H1 (cell line): Measurements from ENCODE around the gene RAD51D. TPM values are rescaled to one million over a fixed set of nuclear protein-coding genes. Genes with fewer than 3 reads are reported as not detected.

Experiments
- CTCF ChIA-PET: fragments of 300-600 bp; sonication (Branson Sonifier 250); formaldehyde crosslinking; loops from one replicate; lab custom pipeline; 2021; ENCODE audit not compliant: partially characterized antibody; lab: Charles Lee
- POLR2A ChIA-PET: fragments of 300-600 bp; sonication (Branson Sonifier 250); formaldehyde crosslinking; loops from one replicate; lab custom pipeline; 2021; ENCODE audit warnings: inconsistent platforms; ENCODE audit not compliant: partially characterized antibody; lab: Charles Lee
- DNase-seq, 2 experiments: peaks; one replicate each; pipeline versions ENCODE4 v3.0.0 to v3.0.0-alpha.2; 2010 to 2022; ENCODE audit warnings: low spot score in 2 of 2, low read depth in 1 of 2, mixed read lengths in 1 of 2
- FAIRE-seq: peaks from 2 replicates; lab custom pipeline; 2011; peaks lifted over from hg19 to GRCh38; lab: Jason Lieb, UNC
- H2AFZ ChIP-seq: 2 replicates; pipeline ENCODE4 v1.8.1; 2012; ENCODE audit warnings: low read length, inconsistent platforms
- H2AK5ac ChIP-seq: 2 replicates; pipeline ENCODE4 v1.6.1; 2013; ENCODE audit warnings: low read depth, low read length
- H2BK120ac ChIP-seq: replicated peaks from 2 replicates; pipeline ENCODE3; 2013; ENCODE audit warnings: low read depth, low read length, inconsistent platforms
- H2BK12ac ChIP-seq: 2 replicates; pipeline ENCODE4 v1.6.1; 2013; ENCODE audit warnings: low read depth, low read length
- H2BK15ac ChIP-seq: 2 replicates; pipeline ENCODE4 v1.6.1; 2013; ENCODE audit warnings: low read length
- H2BK20ac ChIP-seq: 2 replicates; pipeline ENCODE4 v1.6.1; 2013; ENCODE audit warnings: low read length
- H2BK5ac ChIP-seq: 2 replicates; pipeline ENCODE4 v1.6.1; 2013; ENCODE audit warnings: low read depth, low read length
- H3K14ac ChIP-seq: 2 replicates; pipeline ENCODE4 v1.6.1; 2013; ENCODE audit warnings: inconsistent platforms; ENCODE audit not compliant: insufficient read length
- H3K18ac ChIP-seq: 2 replicates; pipeline ENCODE4 v1.6.1; 2013; ENCODE audit warnings: low read length; ENCODE audit errors: extremely low read depth
- H3K23ac ChIP-seq: 2 replicates; pipeline ENCODE4 v1.6.1; 2013; ENCODE audit warnings: inconsistent platforms; ENCODE audit not compliant: insufficient read length
- H3K23me2 ChIP-seq: 2 replicates; pipeline ENCODE4 v1.6.1; 2013; ENCODE audit warnings: low read depth, low read length
- H3K27ac ChIP-seq: 2 replicates; pipeline ENCODE4 v1.6.1; 2011; ENCODE audit warnings: low read depth, low read length, inconsistent platforms
- H3K27me3 ChIP-seq, 4 experiments: replicated peaks in 1 of 4; 1 replicate in 1 of 4; 2 replicates in 3 of 4; pipeline versions ENCODE4 v1.6.1 to v1.8.1; 2011 to 2013; ENCODE audit warnings: low read length in 3 of 4, mild to moderate bottlenecking in 3 of 4, inconsistent platforms in 2 of 4, mixed read lengths in 2 of 4, moderate library complexity in 1 of 4; ENCODE audit not compliant: control insufficient read depth in 3 of 4, insufficient read depth in 3 of 4; ENCODE audit errors: extremely low read depth in 1 of 4
- H3K36me3 ChIP-seq, 4 experiments: 2 replicates each; pipeline versions ENCODE4 v1.6.1 to v1.8.1; 2011 to 2013; ENCODE audit warnings: mild to moderate bottlenecking in 4 of 4, low read length in 3 of 4, moderate library complexity in 2 of 4, control low read depth in 1 of 4, inconsistent platforms in 1 of 4; ENCODE audit not compliant: insufficient read depth in 4 of 4, control insufficient read depth in 2 of 4
- H3K4ac ChIP-seq: replicated peaks from 2 replicates; pipeline ENCODE3; 2013; ENCODE audit warnings: low read length, low read depth, mixed read lengths, inconsistent platforms; ENCODE audit not compliant: insufficient read length
- H3K4me1 ChIP-seq, 4 experiments: replicated peaks in 1 of 4; 1 replicate in 1 of 4; 2 replicates in 3 of 4; pipeline versions ENCODE4 v1.6.1 to v1.8.1; 2011 to 2013; ENCODE audit warnings: low read length in 3 of 4, inconsistent platforms in 2 of 4, mixed read lengths in 1 of 4; ENCODE audit not compliant: insufficient read depth in 4 of 4, control insufficient read depth in 3 of 4
- H3K4me2 ChIP-seq, 2 experiments: 2 replicates each; pipeline versions ENCODE4 v1.6.1 to v1.8.1; 2011 to 2013; ENCODE audit warnings: low read depth in 2 of 2, low read length in 2 of 2, control low read depth in 1 of 2, inconsistent platforms in 1 of 2, mild to moderate bottlenecking in 1 of 2; ENCODE audit not compliant: insufficient read depth in 1 of 2
- H3K4me3 ChIP-seq, 4 experiments: fragments of 200-600, 300-600 bp in 1 of 4; sonication (generic), shearing (Covaris generic), sonication (Bioruptor Twin) in 1 of 4; 2 replicates each; pipeline versions ENCODE4 v1.5.1 to v1.8.1; 2011 to 2016; ENCODE audit warnings: low read length in 4 of 4, low read depth in 3 of 4, control low read depth in 2 of 4, inconsistent platforms in 2 of 4, mild to moderate bottlenecking in 2 of 4, mixed read lengths in 1 of 4, moderate library complexity in 1 of 4; ENCODE audit not compliant: insufficient read depth in 2 of 4; ENCODE audit errors: extremely low read depth in 1 of 4
- H3K56ac ChIP-seq: replicated peaks from 2 replicates; pipeline ENCODE3; 2013; ENCODE audit warnings: low read depth, mild to moderate bottlenecking, mixed read lengths, low read length, inconsistent platforms; ENCODE audit not compliant: insufficient read length
- H3K79me1 ChIP-seq: 2 replicates; pipeline ENCODE4 v1.6.1; 2013; ENCODE audit warnings: low read depth, low read length, control low read depth
- H3K79me2 ChIP-seq, 2 experiments: 2 replicates each; pipeline versions ENCODE4 v1.6.1 to v1.8.1; 2012 to 2013; ENCODE audit warnings: low read length in 2 of 2, mild to moderate bottlenecking in 2 of 2, inconsistent platforms in 1 of 2; ENCODE audit not compliant: insufficient read depth in 2 of 2, control insufficient read depth in 1 of 2
- H3K9ac ChIP-seq, 4 experiments: replicated peaks in 1 of 4; 1 replicate in 1 of 4; 2 replicates in 3 of 4; pipeline versions ENCODE4 v1.6.1 to v1.8.1; 2011 to 2013; ENCODE audit warnings: low read depth in 3 of 4, low read length in 3 of 4, control low read depth in 2 of 4, mild to moderate bottlenecking in 2 of 4, moderate library complexity in 2 of 4, inconsistent platforms in 1 of 4; ENCODE audit errors: extremely low read depth in 1 of 4
- H3K9me3 ChIP-seq, 2 experiments: 2 replicates each; pipeline versions ENCODE4 v1.6.1 to v1.8.1; 2012 to 2013; ENCODE audit warnings: mild to moderate bottlenecking in 2 of 2, moderate library complexity in 2 of 2, control low read depth in 1 of 2, inconsistent platforms in 1 of 2, low read depth in 1 of 2, low read length in 1 of 2, mixed read lengths in 1 of 2; ENCODE audit not compliant: insufficient read depth in 2 of 2
- H4K20me1 ChIP-seq, 2 experiments: replicated peaks in 1 of 2; 2 replicates each; pipeline versions ENCODE3 to v1.8.1; 2011 to 2013; ENCODE audit warnings: inconsistent platforms in 2 of 2, low read length in 2 of 2, mild to moderate bottlenecking in 1 of 2; ENCODE audit not compliant: insufficient read depth in 2 of 2, control insufficient read depth in 1 of 2
- H4K5ac ChIP-seq: 2 replicates; pipeline ENCODE4 v1.6.1; 2013; ENCODE audit warnings: low read length, low read depth, mixed read lengths, inconsistent platforms; ENCODE audit not compliant: insufficient read length
- H4K8ac ChIP-seq: 2 replicates; pipeline ENCODE4 v1.8.0; 2013; ENCODE audit warnings: mild to moderate bottlenecking, moderate library complexity, low read length, inconsistent platforms; ENCODE audit not compliant: insufficient read depth; ENCODE audit errors: extremely low read depth
- H4K91ac ChIP-seq: replicated peaks from 2 replicates; pipeline ENCODE3; 2013; ENCODE audit warnings: low read length, mixed read lengths, inconsistent platforms; ENCODE audit not compliant: insufficient read length
- CTCF ChIP-seq, 3 experiments: IDR thresholded peaks; 1 replicate in 2 of 3; 2 replicates in 1 of 3; pipeline versions ENCODE4 v1.5.1 to v1.6.1; 2011; ENCODE audit warnings: low read length in 3 of 3, mild to moderate bottlenecking in 3 of 3, inconsistent platforms in 2 of 3, low read depth in 1 of 3, moderate library complexity in 1 of 3; ENCODE audit not compliant: insufficient read depth in 1 of 3; ENCODE audit errors: control extremely low read depth in 1 of 3
- WGBS, 2 experiments: shearing (Covaris generic) in 1 of 2; methylation state at CpG; one replicate each; pipeline versions ENCODE4 v1.1.6 to v1.1.7; 2013 to 2015; ENCODE audit warnings: low lambda C conversion rate in 2 of 2, mixed read lengths in 2 of 2, inconsistent platforms in 1 of 2, low coverage in 1 of 2, missing lambda C conversion rate in 1 of 2; ENCODE audit not compliant: insufficient replicate concordance in 2 of 2, insufficient coverage in 1 of 2, insufficient read length in 1 of 2; ENCODE audit errors: extremely low coverage in 1 of 2, missing lambda C conversion rate in 1 of 2; 5-methylcytosine and 5-hydroxymethylcytosine counted together
- polyA plus RNA-seq, 7 experiments: library from polyadenylated mRNA; depleted of rRNA in 3 of 7; stranded (reverse) in 5 of 7; unstranded in 2 of 7; fragments of >200 nt in 5 of 7; fragments of 200-250 nt in 2 of 7; gene quantifications; 1 replicate in 5 of 7; 2 replicates in 1 of 7; 4 replicates in 1 of 7; pipeline versions ENCODE4 v1.2.1 to v1.2.3, GENCODE V29; 2011 to 2013; ENCODE audit warnings: missing spikeins in 2 of 7, mixed read lengths in 2 of 7
- total RNA-seq: library from RNA; stranded (reverse); fragmentation: NEBNext Ultra II Directional; extraction: Animal tissue kit (Norgen Biotek cat#: 25700); gene quantifications from 2 replicates; pipeline ENCODE4 v1.2.1, GENCODE V29; 2021

The RAD51D gene
- total and polyA plus RNA-seq, 2 of the 8 experiments (the other 6 are each of a cell fraction or from before 2014, with no cell fraction given) = 10.2 to 12.9 TPM

GRCh38 chr17:35069311-35069710, 50.3 kb downstream of the RAD51D start:
- no peak for FAIRE-seq
- Histone ChIP-seq H3K14ac (no peak overlapping the region), H4K8ac (no peak overlapping the region), H3K27me3 (no peaks in the 10 kb centered on the region), H2BK15ac (no peak overlapping the region), H3K79me1 (no peaks in the 10 kb centered on the region), H3K9ac (no peak overlapping the region), H3K36me3 (no peaks in the 10 kb centered on the region), H2BK5ac (no peak overlapping the region), H2BK120ac (no peak overlapping the region), H3K4me3 (no peak overlapping the region), H2AFZ (no peak overlapping the region), H2AK5ac (no peak overlapping the region), H2BK12ac (no peak overlapping the region), H3K18ac (no peak overlapping the region), H3K56ac (no peak overlapping the region), H3K4me1 (peaks cover 0 to 7% (median 4%) of the 10 kb centered on the region in 4 experiments; a peak in 4 of 7 replicates), H4K91ac (no peak overlapping the region), H3K4ac (no peak overlapping the region), H3K4me2 (no peak overlapping the region), H4K5ac (no peak overlapping the region), H3K23me2 (no peaks in the 10 kb centered on the region), H3K9me3 (no peaks in the 10 kb centered on the region), H3K79me2 (no peaks in the 10 kb centered on the region; a peak in 1 of 4 replicates), H4K20me1 (no peaks in the 10 kb centered on the region), H3K23ac (no peak overlapping the region), H2BK20ac (no peak overlapping the region), H3K27ac (no peak overlapping the region)
- WGBS, 2 experiments = 73% methylated on average over 2 of the region's 2 CpGs; no CpG with 5 or more reads in 1 of the 2 experiments
- CTCF ChIA-PET = interaction anchor here (1.3 kb wide), 1 partner anchor 51 kb away, joined by 3 read pairs; no protein-coding TSS in a partner anchor
- DNase-seq = no peak
- POLR2A ChIA-PET = interaction anchor here (1.0 to 1.7 kb wide), 2 partner anchors 16 to 57 kb away, joined by 3 to 4 read pairs; no protein-coding TSS in a partner anchor
- TF ChIP-seq CTCF (IDR thresholded peaks at IDR 0.05; ENCODE audit: control extremely low read depth in 1 of 3, insufficient read depth in 1 of 3, low read depth in 1 of 3, low read length in 3 of 3) = no peak
